Heart right ventricle (tissue), 16 donors: Measurements from ENCODE around the gene CDH23. TPM values are rescaled to one million over a fixed set of nuclear protein-coding genes. Genes with fewer than 3 reads are reported as not detected.

ENCODE experiments used
- ATAC-seq, 8 donors: fragments of 200-7000 bp; cut with Tn5 transposase; one replicate each; pipeline ENCODE4 v1.9.1; 2020; ENCODE audit warnings: mild to moderate bottlenecking in 8 of 8, moderate library complexity in 8 of 8, moderate number of reproducible peaks in 1 of 8
- DNase-seq, 2 donors: peaks; one replicate each; pipeline ENCODE4 v3.0.0-alpha.2; 2020
- H3K27ac ChIP-seq, 10 donors: fragments of 200-600 bp; sonication (generic) in 2 of 10; one replicate each; pipeline versions ENCODE4 v1.5.0 to v1.8.0; 2020 to 2022; ENCODE audit warnings: mild to moderate bottlenecking in 3 of 10
- H3K27me3 ChIP-seq, 7 donors: fragments of 200-600 bp; one replicate each; pipeline ENCODE4 v1.8.0; 2021 to 2022; ENCODE audit warnings: mild to moderate bottlenecking in 2 of 7
- H3K36me3 ChIP-seq, 9 donors: fragments of 200-600 bp; sonication (generic) in 1 of 9; one replicate each; pipeline versions ENCODE4 v1.5.0 to v1.8.0; 2020 to 2022; ENCODE audit warnings: mild to moderate bottlenecking in 2 of 9
- H3K4me1 ChIP-seq, 9 donors: fragments of 200-600 bp; sonication (generic) in 1 of 9; one replicate each; pipeline versions ENCODE4 v1.5.0 to v1.8.0; 2020 to 2022; ENCODE audit warnings: mild to moderate bottlenecking in 4 of 9
- H3K4me3 ChIP-seq, 10 donors: fragments of 200-600 bp; sonication (generic) in 2 of 10; one replicate each; pipeline versions ENCODE4 v1.5.0 to v1.8.0; 2020 to 2022; ENCODE audit warnings: mild to moderate bottlenecking in 7 of 10, moderate library complexity in 2 of 10
- H3K9me3 ChIP-seq, 11 donors: fragments of 200-600 bp in 10 of 11; sonication (generic) in 2 of 11; one replicate each; pipeline versions ENCODE4 v1.5.0 to v1.8.0; 2013 to 2022; ENCODE audit warnings: mild to moderate bottlenecking in 2 of 11, control low read depth in 1 of 11, moderate library complexity in 1 of 11
- CTCF ChIP-seq, 9 donors: fragments of 200-600 bp; sonication (generic) in 2 of 9; IDR thresholded peaks; one replicate each; pipeline versions ENCODE4 v1.5.0 to v1.8.0; 2021 to 2022; ENCODE audit warnings: antibody characterized with exemption in 9 of 9, mild to moderate bottlenecking in 5 of 9, moderate library complexity in 1 of 9
- WGBS, 2 donors: extraction: QIAGEN DNeasy Blood & Tissue Kit; methylation state at CpG; one replicate each; pipeline ENCODE4 v1.1.7; 2013; ENCODE audit warnings: inconsistent platforms in 1 of 2; 5-methylcytosine and 5-hydroxymethylcytosine counted together
- intact Hi-C, 10 donors: fragments of 100-400 bp; cut with DNase I; formaldehyde crosslinking; loops; one replicate each; pipeline versions ENCODE4 v1.11.1 to v1.14.2; 2022
- polyA plus RNA-seq, 2 donors: library from polyadenylated mRNA; stranded (reverse); fragments of 200-250 nt; gene quantifications; one replicate each; pipeline ENCODE4 v1.2.3, GENCODE V29; 2013
- total RNA-seq, 10 donors: library from RNA; stranded (reverse); fragmentation: NEBNext Ultra II Directional in 3 of 10; extraction: Animal tissue kit (Norgen Biotek cat#: 25700) in 3 of 10; gene quantifications; one replicate each; pipeline versions ENCODE4 v1.2.1 to v1.2.4, GENCODE V29; 2021 to 2023
- donor health status: Arrhythmogenic right ventricular cardiomyopathy.
- donor health status: ischemic (EF 13 %, LVEDD 7.1; RV severe dilation, severe dysfunction).
- donor health status: healthy with polysubstance abuse.
- donor health status: DM: no; HTN: yes; CAD: no.
- donor health status: DM: no; HTN: no; CAD: no.
- donor health status: ischemic (EF 25% LVEDD 6.9; RV normal size, moderate dysfunction).
- donor health status: ischemic (EF 25% LVEDD 5.7; RV mildly dilated, moderate dysfunction).
- donor health status: healthy.
- donor health status: DM: yes; HTN: yes; CAD: no.
- donor health status: Ischemic cardiomyopathy.
- donor health status: ischemic (EF 35%, LVEDD 5.7; RV mildly dilated, moderate dysfunction).
- donor health status: nonischemic (EF 11% LVEDD 7.7; RV severe dilation, severe dysfunction).
- donor health status: DM: yes; HTN: yes; CAD: no.
- donor health status: PGD.
- donor health status: ischemic (EF 29% LVEDD 5.4; RV normal size, mild dysfunction).
- donor health status: nonischemic (EF 23%, LVEDD 6.1; RV moderate dilation, normal function).

Gene CDH23
- total and polyA plus RNA-seq, 12 donors = 1.1 to 7.7 (median 4.6) TPM

GRCh38 chr10:71502851-71503250 is 106.1 kb downstream of the CDH23 start:
- DNase-seq (no peak), ATAC-seq (no peak)
- WGBS, 2 donors = 87 to 90% methylated on average over 5 of the region's 5 CpGs
- Histone ChIP-seq H3K27ac (no peak overlapping the region), H3K27me3 (no peaks in the 10 kb centered on the region), H3K36me3 (no peaks in the 10 kb centered on the region), H3K4me1 (peaks cover 0 to 5% (median 0%) of the 10 kb centered on the region in 9 donors), H3K9me3 (no peaks in the 10 kb centered on the region), H3K4me3 (no peak overlapping the region)
- intact Hi-C loops = no loop called here
- no peak for TF ChIP-seq CTCF (IDR thresholded peaks at IDR 0.05)

- 94 to 95% methylated on average over 2 of the region's 2 CpGs for WGBS, 2 donors
- H3K36me3 ChIP-seq = no peaks in the 10 kb centered on the region
- DNase-seq = no peak
- TF ChIP-seq CTCF (IDR thresholded peaks at IDR 0.05) = no peak
- no peak overlapping the region for H3K4me3 ChIP-seq
- no peaks in the 10 kb centered on the region for H3K9me3 ChIP-seq
- no peak overlapping the region for H3K27ac ChIP-seq
- intact Hi-C loops = no loop called here
- H3K4me1 ChIP-seq = peaks cover 0 to 5% (median 0%) of the 10 kb centered on the region in 9 donors
- ATAC-seq = no peak
- H3K27me3 ChIP-seq = no peaks in the 10 kb centered on the region
Measured at GRCh38 chr10:71504168-71504567, 107.4 kb downstream of the CDH23 start.

GRCh38 chr10:71504570-71504969 is 107.8 kb downstream of the CDH23 start:
- ATAC-seq (no peak), DNase-seq (no peak)
- Histone ChIP-seq H3K27ac (no peak overlapping the region), H3K4me3 (no peak overlapping the region), H3K27me3 (no peaks in the 10 kb centered on the region), H3K9me3 (no peaks in the 10 kb centered on the region), H3K36me3 (no peaks in the 10 kb centered on the region), H3K4me1 (peaks cover 0 to 5% (median 0%) of the 10 kb centered on the region in 9 donors)
- 69 to 88% methylated on average over 5 of the region's 5 CpGs for WGBS, 2 donors
- TF ChIP-seq CTCF (IDR thresholded peaks at IDR 0.05) = no peak
- intact Hi-C loops = no loop called here

- no peak for ATAC-seq
- 97 to 99% methylated on average over 3 of the region's 3 CpGs for WGBS, 2 donors
Measured at GRCh38 chr10:71505862-71506261, 109.1 kb downstream of the CDH23 start.

More at GRCh38 chr10:71505862-71506261, 109.1 kb downstream of the CDH23 start:
- no peak for DNase-seq
- Histone ChIP-seq H3K4me3 (no peak overlapping the region), H3K27me3 (no peaks in the 10 kb centered on the region), H3K36me3 (no peaks in the 10 kb centered on the region), H3K27ac (no peak overlapping the region), H3K4me1 (peaks cover 0 to 5% (median 0%) of the 10 kb centered on the region in 9 donors), H3K9me3 (no peaks in the 10 kb centered on the region)
- intact Hi-C loops = no loop called here
- no peak for TF ChIP-seq CTCF (IDR thresholded peaks at IDR 0.05)
